ENCODE results near the gene ZNF280B. TPM values are rescaled to one million over a fixed set of nuclear protein-coding genes. Genes with fewer than 3 reads are reported as not detected.

ZNF280B gene
- total RNA-seq, 2 donors from 2014 or later = 10.9 to 15.3 TPM

DNA sequence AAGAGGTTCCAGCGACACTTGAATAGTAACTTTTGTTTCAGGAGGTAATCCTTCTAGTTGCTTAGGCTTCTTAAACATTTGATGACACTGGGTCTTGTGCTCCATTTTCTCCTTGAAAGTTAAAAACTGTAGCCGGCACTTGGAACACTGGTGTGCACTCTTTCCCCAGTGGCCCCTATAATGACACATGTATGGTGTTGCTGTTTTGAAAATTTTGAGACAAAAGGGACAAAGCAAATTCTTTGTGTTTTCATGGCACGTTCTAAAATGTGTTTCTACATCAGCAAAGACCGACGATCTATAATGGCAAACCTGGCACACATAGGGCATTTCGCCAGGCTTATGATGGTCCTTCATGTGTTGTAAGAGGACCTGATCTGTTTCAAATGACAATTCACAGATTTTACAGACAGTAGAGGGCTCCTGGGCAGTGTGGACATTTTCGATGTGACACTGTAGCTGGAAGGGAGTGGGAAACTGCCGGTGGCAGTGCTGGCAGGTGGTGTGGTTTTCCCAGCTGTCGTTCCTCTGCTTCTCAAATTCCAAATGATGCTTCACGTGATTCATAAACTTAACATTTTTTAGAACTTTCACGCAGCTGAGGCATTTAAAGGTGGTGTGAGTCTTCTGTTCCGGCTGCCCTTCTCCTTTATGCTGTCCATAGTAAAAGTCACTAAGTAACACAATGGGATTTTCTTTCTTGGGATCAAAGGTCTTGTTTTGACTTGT is 20.5 kb downstream of the ZNF280B start:
- Histone ChIP-seq H3K27ac (ENCODE audit: low read depth, low read length) (no peak overlapping the region), H3K27me3 (ENCODE audit: control insufficient read depth, insufficient read depth, low read length, poor library complexity, severe bottlenecking) (no peaks in the 10 kb centered on the region), H3K9ac (ENCODE audit: extremely low read depth, low read length, poor library complexity, severe bottlenecking) (no peak overlapping the region), H3K4me3 (ENCODE audit: low read length) (no peak overlapping the region), H3K9me3 (ENCODE audit: control insufficient read depth, low read length) (no peaks in the 10 kb centered on the region), H3K4me1 (ENCODE audit: control insufficient read depth, insufficient read depth, low read length) (no peaks in the 10 kb centered on the region), H3K36me3 (ENCODE audit: control insufficient read depth, insufficient read depth, low read length) (peaks cover 69% of the 10 kb centered on the region)
- no peak overlapping the region for H3K27ac Mint-ChIP-seq
- TF ChIP-seq, protein P1, sequence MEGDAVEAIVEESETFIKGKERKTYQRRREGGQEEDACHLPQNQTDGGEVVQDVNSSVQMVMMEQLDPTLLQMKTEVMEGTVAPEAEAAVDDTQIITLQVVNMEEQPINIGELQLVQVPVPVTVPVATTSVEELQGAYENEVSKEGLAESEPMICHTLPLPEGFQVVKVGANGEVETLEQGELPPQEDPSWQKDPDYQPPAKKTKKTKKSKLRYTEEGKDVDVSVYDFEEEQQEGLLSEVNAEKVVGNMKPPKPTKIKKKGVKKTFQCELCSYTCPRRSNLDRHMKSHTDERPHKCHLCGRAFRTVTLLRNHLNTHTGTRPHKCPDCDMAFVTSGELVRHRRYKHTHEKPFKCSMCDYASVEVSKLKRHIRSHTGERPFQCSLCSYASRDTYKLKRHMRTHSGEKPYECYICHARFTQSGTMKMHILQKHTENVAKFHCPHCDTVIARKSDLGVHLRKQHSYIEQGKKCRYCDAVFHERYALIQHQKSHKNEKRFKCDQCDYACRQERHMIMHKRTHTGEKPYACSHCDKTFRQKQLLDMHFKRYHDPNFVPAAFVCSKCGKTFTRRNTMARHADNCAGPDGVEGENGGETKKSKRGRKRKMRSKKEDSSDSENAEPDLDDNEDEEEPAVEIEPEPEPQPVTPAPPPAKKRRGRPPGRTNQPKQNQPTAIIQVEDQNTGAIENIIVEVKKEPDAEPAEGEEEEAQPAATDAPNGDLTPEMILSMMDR (conservative IDR thresholded peaks at IDR 0.05) = no peak
- no peaks in the 10 kb centered on the region for H3K27me3 Mint-ChIP-seq (ENCODE audit: insufficient read depth)
- H3K9me3 Mint-ChIP-seq = no peaks in the 10 kb centered on the region
- peaks cover 57% of the 10 kb centered on the region for H3K36me3 Mint-ChIP-seq (ENCODE audit: low read depth)
- WGBS, 2 experiments (ENCODE audit: insufficient coverage in 1 of 2, insufficient read length in 1 of 2) = 88 to 92% methylated on average over 8 to 12 of the region's 12 CpGs
- no peaks in the 10 kb centered on the region for H3K4me1 Mint-ChIP-seq
- H3K4me3 Mint-ChIP-seq = no peak overlapping the region
- DNase-seq = no peak

DNA sequence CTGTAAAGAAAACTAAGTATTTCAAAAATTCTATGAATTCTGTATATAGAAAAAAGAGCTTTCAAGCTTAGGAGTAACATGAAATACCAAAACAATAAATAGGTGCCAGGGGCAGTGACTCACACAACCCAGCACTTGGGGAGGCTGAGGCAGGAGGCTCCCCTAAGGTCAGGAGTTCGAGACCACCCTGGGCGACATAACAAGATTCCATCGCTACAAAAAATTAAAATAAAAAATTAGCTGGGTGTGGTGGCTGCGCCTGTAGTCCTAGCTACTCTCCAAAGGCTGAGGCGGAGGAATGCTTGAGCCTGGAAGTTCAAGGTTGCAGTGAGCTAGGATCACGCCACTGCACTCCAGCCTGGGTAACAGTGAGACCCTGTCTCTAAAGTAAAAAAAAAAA is 21.5 kb downstream of the ZNF280B start:
- no peaks in the 10 kb centered on the region for H3K9me3 Mint-ChIP-seq
- peaks cover 53% of the 10 kb centered on the region for H3K36me3 Mint-ChIP-seq (ENCODE audit: low read depth)
- H3K4me1 Mint-ChIP-seq = no peaks in the 10 kb centered on the region

DNA sequence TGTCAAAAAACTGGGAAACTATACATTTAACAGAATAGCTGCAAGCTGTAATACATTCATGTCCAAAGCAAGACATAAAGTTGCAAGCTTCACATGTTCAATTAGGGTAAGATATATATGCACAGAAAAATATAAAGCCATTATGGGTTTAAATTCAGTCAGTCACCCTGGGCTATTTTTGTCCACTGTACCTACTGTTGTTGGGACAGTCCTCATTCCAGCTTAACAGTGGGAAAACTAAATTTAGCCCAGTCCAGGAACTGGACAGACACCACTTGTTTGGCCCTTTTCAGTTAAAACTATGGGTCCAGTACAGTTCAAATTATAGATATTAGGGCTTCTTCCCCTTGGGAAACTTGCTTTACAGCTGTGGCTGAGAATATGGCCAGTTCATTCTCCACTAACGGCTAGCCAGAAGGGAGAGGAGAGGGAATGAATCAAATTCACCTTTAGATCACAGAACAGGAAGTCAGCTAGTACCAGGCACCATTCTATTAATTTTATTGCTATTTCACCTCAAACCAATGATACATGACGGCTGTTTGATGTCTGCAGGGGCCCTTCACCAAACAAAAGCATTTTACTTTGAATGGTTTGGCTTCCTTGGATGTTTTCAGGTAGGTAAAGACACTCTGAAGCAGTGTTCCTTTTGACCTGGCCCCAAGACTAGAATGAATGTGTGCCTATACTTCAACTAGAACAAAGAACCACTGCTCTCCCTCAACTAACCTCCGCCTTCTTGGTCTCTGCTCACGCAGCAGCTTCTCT is 22.2 kb downstream of the ZNF280B start:
- DNase-seq = no peak
- Mint-ChIP-seq H3K27ac (no peak overlapping the region), H3K9me3 (no peaks in the 10 kb centered on the region), H3K4me3 (no peak overlapping the region), H3K27me3 (ENCODE audit: insufficient read depth) (peaks cover 2% of the 10 kb centered on the region), H3K36me3 (ENCODE audit: low read depth) (peaks cover 47% of the 10 kb centered on the region), H3K4me1 (no peaks in the 10 kb centered on the region)
- no peaks in the 10 kb centered on the region for H3K27me3 ChIP-seq (ENCODE audit: control insufficient read depth, insufficient read depth, low read length, poor library complexity, severe bottlenecking)
- TF ChIP-seq, protein P1 (conservative IDR thresholded peaks at IDR 0.05) = no peak
- no peaks in the 10 kb centered on the region for H3K9me3 ChIP-seq (ENCODE audit: control insufficient read depth, low read length)
- H3K4me3 ChIP-seq (ENCODE audit: low read length) = no peak overlapping the region
- H3K27ac ChIP-seq (ENCODE audit: low read depth, low read length) = no peak overlapping the region
- 88 to 89% methylated on average over 2 to 4 of the region's 4 CpGs for WGBS, 2 experiments (ENCODE audit: insufficient coverage in 1 of 2, insufficient read length in 1 of 2)
- peaks cover 55% of the 10 kb centered on the region for H3K36me3 ChIP-seq (ENCODE audit: control insufficient read depth, insufficient read depth, low read length)
- no peak overlapping the region for H3K9ac ChIP-seq (ENCODE audit: extremely low read depth, low read length, poor library complexity, severe bottlenecking)
- H3K4me1 ChIP-seq (ENCODE audit: control insufficient read depth, insufficient read depth, low read length) = no peaks in the 10 kb centered on the region

More for the DNA sequence above, 21.5 kb downstream of the ZNF280B start:
- TF ChIP-seq, protein P1 (conservative IDR thresholded peaks at IDR 0.05) = no peak
- H3K27me3 ChIP-seq (ENCODE audit: control insufficient read depth, insufficient read depth, low read length, poor library complexity, severe bottlenecking) = no peaks in the 10 kb centered on the region
- DNase-seq = no peak
- H3K27ac ChIP-seq (ENCODE audit: low read depth, low read length) = no peak overlapping the region
- no peaks in the 10 kb centered on the region for H3K9me3 ChIP-seq (ENCODE audit: control insufficient read depth, low read length)
- H3K4me3 ChIP-seq (ENCODE audit: low read length) = no peak overlapping the region
- peaks cover 62% of the 10 kb centered on the region for H3K36me3 ChIP-seq (ENCODE audit: control insufficient read depth, insufficient read depth, low read length)
- H3K4me1 ChIP-seq (ENCODE audit: control insufficient read depth, insufficient read depth, low read length) = no peaks in the 10 kb centered on the region
- H3K27ac Mint-ChIP-seq = no peak overlapping the region
- no peaks in the 10 kb centered on the region for H3K27me3 Mint-ChIP-seq (ENCODE audit: insufficient read depth)
- H3K4me3 Mint-ChIP-seq = no peak overlapping the region
- WGBS, 2 experiments (ENCODE audit: insufficient coverage in 1 of 2, insufficient read length in 1 of 2) = 98 to 100% methylated on average over 5 to 6 of the region's 6 CpGs
- H3K9ac ChIP-seq (ENCODE audit: extremely low read depth, low read length, poor library complexity, severe bottlenecking) = no peak overlapping the region
